PC-3 (cell line): ENCODE data around the gene TSPAN33. TPM values are rescaled to one million over a fixed set of nuclear protein-coding genes. Genes with fewer than 3 reads are reported as not detected.

ENCODE experiments used
- ATAC-seq: fragments of 200-7000 bp; cut with Tn5 transposase; 2 replicates; pipeline ENCODE4 v1.9.1; 2020; ENCODE audit warnings: mild to moderate bottlenecking, moderate library complexity
- BruUV-seq: library from RNA; stranded (reverse); fragments of 400-500 nt; replicated peaks from 2 replicates; lab custom pipeline; 2021; lab: Mats Ljungman, UMichigan
- CTCF ChIA-PET: fragments of 300-600 bp; sonication (Branson Sonifier 250); formaldehyde crosslinking; loops from one replicate; lab custom pipeline; 2022; ENCODE audit warnings: antibody characterized with exemption; lab: Charles Lee
- POLR2A ChIA-PET: fragments of 300-600 bp; sonication (Branson Sonifier 250); formaldehyde crosslinking; loops from one replicate; lab custom pipeline; 2022; ENCODE audit warnings: antibody characterized with exemption; ENCODE audit not compliant: unreplicated experiment; lab: Charles Lee
- DNase-seq: peaks from one replicate; pipeline ENCODE4 v3.0.0-alpha.2; 2015
- H2AFZ ChIP-seq: fragments of 300-600 bp; sonication (generic); 2 replicates; pipeline ENCODE4 v1.6.0; 2016; ENCODE audit warnings: antibody characterized with exemption, low read length
- H3F3A ChIP-seq: fragments of 300-600 bp; sonication (generic); one replicate; pipeline ENCODE4 v1.6.0; 2017; ENCODE audit warnings: antibody characterized with exemption, low read length, control low read depth, mild to moderate bottlenecking; ENCODE audit not compliant: unreplicated experiment
- H3K27ac ChIP-seq: fragments of 300-600 bp; sonication (generic); 2 replicates; pipeline ENCODE4 v1.5.1; 2016; ENCODE audit warnings: mild to moderate bottlenecking, low read length
- H3K27me3 ChIP-seq: fragments of 300-600 bp; sonication (generic); 2 replicates; pipeline ENCODE4 v1.6.1; 2016; ENCODE audit warnings: low read length, mixed read lengths
- H3K36me3 ChIP-seq: fragments of 300-600 bp; sonication (generic); 2 replicates; pipeline ENCODE4 v1.6.1; 2016; ENCODE audit warnings: low read depth, mixed run types, low read length, mixed read lengths
- H3K4me1 ChIP-seq: fragments of 300-600 bp; sonication (generic); 2 replicates; pipeline ENCODE4 v1.5.1; 2016; ENCODE audit warnings: low read length; ENCODE audit not compliant: insufficient read depth
- H3K4me2 ChIP-seq: fragments of 300-600 bp; sonication (generic); 2 replicates; pipeline ENCODE4 v1.6.0; 2016; ENCODE audit warnings: low read length
- H3K4me3 ChIP-seq: fragments of 300-600 bp; sonication (generic); 2 replicates; pipeline ENCODE4 v1.5.1; 2016; ENCODE audit warnings: mild to moderate bottlenecking, low read length, mixed read lengths
- H3K79me2 ChIP-seq: fragments of 300-600 bp; sonication (generic); 2 replicates; pipeline ENCODE4 v1.6.1; 2017; ENCODE audit warnings: low read length, mixed read lengths
- H3K9ac ChIP-seq: fragments of 300-600 bp; sonication (generic); 2 replicates; pipeline ENCODE4 v1.6.0; 2016; ENCODE audit warnings: mild to moderate bottlenecking, low read length
- H3K9me2 ChIP-seq: fragments of 300-600 bp; sonication (generic); replicated peaks from 2 replicates; pipeline ENCODE4 v1.6.1; 2016; ENCODE audit warnings: mixed run types, low read length, mixed read lengths
- H3K9me3 ChIP-seq: fragments of 300-600 bp; sonication (generic); 2 replicates; pipeline ENCODE4 v1.6.1; 2016; ENCODE audit warnings: low read length, mixed read lengths
- H4K20me1 ChIP-seq: fragments of 300-600 bp; sonication (generic); 2 replicates; pipeline ENCODE4 v1.6.1; 2016; ENCODE audit warnings: low read length, mixed read lengths
- CTCF ChIP-seq: fragments of 300-600 bp; sonication (generic); conservative IDR thresholded peaks from 2 replicates; pipeline ENCODE4 v1.5.1; 2017; ENCODE audit warnings: antibody characterized with exemption, low read depth, mild to moderate bottlenecking, low read length
- EZH2 ChIP-seq: fragments of 300-600 bp; sonication (generic); IDR thresholded peaks from one replicate; pipeline ENCODE4 v1.6.1; 2017; ENCODE audit warnings: antibody characterized with exemption, mild to moderate bottlenecking, low read length; ENCODE audit not compliant: unreplicated experiment
- EZH2phosphoT487 ChIP-seq: fragments of 300-600 bp; sonication (generic); IDR thresholded peaks from 2 replicates; pipeline ENCODE4 v1.6.1; 2018; ENCODE audit warnings: mild to moderate bottlenecking, antibody characterized with exemption, low read length, borderline replicate concordance
- intact Hi-C: fragments of 100-400 bp; cut with micrococcal nuclease; formaldehyde crosslinking; loops from 2 replicates; pipeline ENCODE4 v1.9.0; 2023
- total RNA-seq: library from RNA; depleted of rRNA; stranded (reverse); fragments of >200 nt; gene quantifications from 2 replicates; pipeline ENCODE4 v1.2.3, GENCODE V29; 2014

The TSPAN33 gene
- total RNA-seq, 1 experiment from 2014 or later = 23.7 TPM

DNA sequence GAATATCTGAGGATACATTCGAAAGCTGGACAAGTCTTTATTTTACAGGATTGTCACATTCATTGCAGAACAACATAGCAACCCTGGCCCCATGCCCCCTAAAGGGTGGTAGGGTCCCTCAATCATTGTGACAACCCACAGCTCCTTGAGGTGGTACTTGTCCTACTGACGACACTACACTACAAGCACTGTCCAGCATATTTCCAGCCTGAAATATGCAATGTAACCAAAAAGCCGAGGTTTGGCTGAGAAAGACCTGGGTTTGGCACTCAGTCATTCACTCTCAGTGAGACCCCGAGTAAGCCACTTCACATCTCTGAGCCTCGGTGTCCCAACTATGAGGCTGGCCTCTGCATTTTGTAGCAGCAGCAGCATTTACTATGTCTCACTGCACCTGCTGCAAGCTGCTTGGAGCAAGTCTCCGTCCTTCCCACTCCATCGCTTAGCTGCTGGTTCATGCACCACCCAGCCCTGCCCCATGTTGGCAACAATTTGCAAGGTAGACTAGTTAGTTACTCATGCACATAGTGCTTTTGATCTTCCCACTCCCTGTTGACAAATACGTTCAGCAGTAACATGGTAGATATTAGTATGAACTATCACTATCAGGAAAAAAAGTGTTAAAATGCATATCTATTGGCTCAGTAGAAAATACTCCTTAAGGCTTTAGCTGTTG is 46.0 kb upstream of the TSPAN33 start:
- H3K4me1 ChIP-seq = no peaks in the 10 kb centered on the region
- H3K9me3 ChIP-seq = no peaks in the 10 kb centered on the region
- no peaks in the 10 kb centered on the region for H3K36me3 ChIP-seq
- H3K9ac ChIP-seq = no peak overlapping the region
- BruUV-seq = no TSS peak
- DNase-seq (peak; percentile 66), ATAC-seq (peak; percentile 97)
- H3K9me2 ChIP-seq = no peaks in the 10 kb centered on the region
- no peak overlapping the region for H3K4me2 ChIP-seq
- H3K79me2 ChIP-seq = no peaks in the 10 kb centered on the region
- POLR2A ChIA-PET = no interaction called here
- H3K4me3 ChIP-seq = no peak overlapping the region
- intact Hi-C loops = no loop called here
- H3K27ac ChIP-seq = no peak overlapping the region
- H3K27me3 ChIP-seq = no peaks in the 10 kb centered on the region
- CTCF ChIA-PET = interaction anchor here (1.0 kb wide), 1 partner anchor 65 kb away, joined by 4 read pairs; no protein-coding TSS in a partner anchor
- TF ChIP-seq EZH2phosphoT487 (no peak), EZH2 (no peak), CTCF (no peak)
- no peaks in the 10 kb centered on the region for H4K20me1 ChIP-seq
- H3F3A ChIP-seq = no peaks in the 10 kb centered on the region
- no peak overlapping the region for H2AFZ ChIP-seq

DNA sequence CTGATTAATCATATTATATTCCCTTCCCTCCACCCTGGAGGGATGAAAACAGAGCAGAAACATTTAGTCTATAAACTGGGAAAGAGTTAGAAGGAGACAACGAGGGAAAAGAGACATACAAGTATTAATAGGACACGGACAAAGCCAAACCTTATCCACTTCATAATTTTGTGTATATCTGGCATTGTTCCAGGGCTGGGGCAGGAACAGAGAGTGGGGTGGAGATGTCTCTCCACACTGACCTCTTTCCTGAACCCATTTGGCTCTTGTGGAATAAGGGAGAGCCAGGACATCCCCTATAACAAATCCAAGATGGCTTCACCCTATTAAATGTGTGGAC is 43.7 kb upstream of the TSPAN33 start:
- no peak overlapping the region for H2AFZ ChIP-seq
- H3K9me2 ChIP-seq = no peaks in the 10 kb centered on the region
- no peak overlapping the region for H3K27ac ChIP-seq
- H3K9ac ChIP-seq = no peak overlapping the region
- intact Hi-C loops = no loop called here
- no peaks in the 10 kb centered on the region for H3K4me1 ChIP-seq
- ChIA-PET CTCF (interaction anchor here (0.8 kb wide), 1 partner anchor 63 kb away, joined by 3 read pairs; no protein-coding TSS in a partner anchor), POLR2A (interaction anchor here (0.7 kb wide), 1 partner anchor 155 kb away, joined by 5 read pairs; no protein-coding TSS in a partner anchor)
- ATAC-seq (no peak), DNase-seq (no peak)
- no peak for TF ChIP-seq EZH2
- TF ChIP-seq EZH2phosphoT487 = no peak
- TF ChIP-seq CTCF = no peak
- no peaks in the 10 kb centered on the region for H3K9me3 ChIP-seq
- no peaks in the 10 kb centered on the region for H3K79me2 ChIP-seq
- no peak overlapping the region for H3K4me3 ChIP-seq
- no peaks in the 10 kb centered on the region for H3K27me3 ChIP-seq
- no peaks in the 10 kb centered on the region for H3K36me3 ChIP-seq
- no TSS peak for BruUV-seq
- H3K4me2 ChIP-seq = no peak overlapping the region
- no peaks in the 10 kb centered on the region for H3F3A ChIP-seq
- H4K20me1 ChIP-seq = no peaks in the 10 kb centered on the region

DNA sequence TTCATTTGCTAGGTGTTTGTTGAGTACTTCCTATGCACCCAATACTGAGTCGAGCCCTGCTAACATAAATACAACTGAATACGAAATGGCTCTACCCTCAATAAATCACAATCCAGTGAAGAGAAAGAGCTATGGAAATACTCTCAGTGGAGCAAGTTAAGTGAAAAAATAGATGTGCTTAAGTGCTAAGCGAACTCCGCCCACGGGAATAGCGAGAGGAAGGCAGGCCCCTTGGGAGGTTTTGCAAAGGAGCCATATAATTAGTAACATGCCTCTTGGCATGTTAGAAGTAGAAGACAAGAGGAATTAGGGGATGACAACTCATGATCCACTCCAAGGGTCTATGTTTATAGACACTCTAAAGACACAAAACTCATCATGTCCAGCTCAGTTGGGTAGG is 42.8 kb upstream of the TSPAN33 start:
- TF ChIP-seq EZH2phosphoT487 (no peak), CTCF (no peak), EZH2 (no peak)
- Histone ChIP-seq H3F3A (no peaks in the 10 kb centered on the region), H2AFZ (no peak overlapping the region), H3K79me2 (no peaks in the 10 kb centered on the region), H3K27ac (no peak overlapping the region), H3K9me2 (no peaks in the 10 kb centered on the region), H3K9me3 (no peaks in the 10 kb centered on the region), H3K4me2 (no peak overlapping the region), H3K4me1 (no peaks in the 10 kb centered on the region), H3K4me3 (no peak overlapping the region), H4K20me1 (no peaks in the 10 kb centered on the region), H3K9ac (no peak overlapping the region), H3K36me3 (no peaks in the 10 kb centered on the region), H3K27me3 (no peaks in the 10 kb centered on the region)
- ChIA-PET CTCF (no interaction called here), POLR2A (no interaction called here)
- intact Hi-C loops = no loop called here
- DNase-seq (no peak), ATAC-seq (no peak)
- no TSS peak for BruUV-seq
